Choroid plexus epithelial cell (primary cell): Measurements from ENCODE around the gene WFDC2.

Experiments
- DNase-seq: peaks from one replicate; pipeline ENCODE4 v3.0.0-alpha.2; 2010; ENCODE audit warnings: low read depth
- H3K4me3 ChIP-seq: 2 replicates; pipeline ENCODE4 v1.5.1; 2011; ENCODE audit warnings: low read depth, mild to moderate bottlenecking, control low read depth, low read length, moderate library complexity
- TF ChIP-seq, protein P1 (sequence below): conservative IDR thresholded peaks from 2 replicates; pipeline ENCODE4 v1.5.1; 2011; ENCODE audit warnings: low read depth, mild to moderate bottlenecking, control low read depth, inconsistent platforms, low read length, moderate library complexity

Gene WFDC2

DNA sequence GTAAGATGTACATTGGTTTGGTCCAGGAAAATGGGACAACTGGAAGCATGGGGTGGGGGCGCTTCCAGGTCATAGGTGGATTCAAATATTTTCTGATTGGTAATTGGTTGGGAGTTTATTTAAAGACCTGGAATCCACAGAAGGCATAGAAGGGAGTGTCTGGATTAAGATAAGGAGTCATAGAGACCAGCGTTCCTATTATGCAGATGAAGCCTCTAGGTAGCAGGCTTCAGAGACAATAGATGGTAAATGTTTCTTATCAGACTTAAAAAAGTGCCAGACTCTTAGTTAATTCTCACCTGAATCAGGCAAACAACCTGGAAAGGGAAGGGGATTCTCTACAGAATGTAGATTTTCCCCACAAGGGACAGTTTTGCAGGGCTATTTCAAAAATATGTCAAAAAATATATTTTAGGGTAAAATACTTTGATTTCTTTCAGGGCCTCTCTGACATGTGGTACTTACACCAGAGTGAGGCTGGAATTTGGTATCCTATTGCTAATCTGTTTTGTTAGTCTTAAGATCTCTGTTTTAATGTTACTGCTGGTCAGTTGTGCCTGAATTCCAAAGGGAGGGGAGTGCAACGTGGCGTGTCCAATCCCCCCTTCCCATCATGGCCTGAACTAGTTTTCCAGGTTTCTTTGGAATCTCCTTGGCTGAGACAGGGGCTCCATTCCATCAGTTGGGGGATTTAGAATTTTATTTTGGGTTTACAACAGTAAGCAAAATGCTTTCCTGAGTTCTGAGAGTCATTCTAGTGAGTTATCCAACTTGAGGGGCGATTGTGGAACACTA is 28.5 kb upstream of the WFDC2 start:
- DNase-seq, result no peak
- no peak overlapping the region for H3K4me3 ChIP-seq
- TF ChIP-seq, protein P1, sequence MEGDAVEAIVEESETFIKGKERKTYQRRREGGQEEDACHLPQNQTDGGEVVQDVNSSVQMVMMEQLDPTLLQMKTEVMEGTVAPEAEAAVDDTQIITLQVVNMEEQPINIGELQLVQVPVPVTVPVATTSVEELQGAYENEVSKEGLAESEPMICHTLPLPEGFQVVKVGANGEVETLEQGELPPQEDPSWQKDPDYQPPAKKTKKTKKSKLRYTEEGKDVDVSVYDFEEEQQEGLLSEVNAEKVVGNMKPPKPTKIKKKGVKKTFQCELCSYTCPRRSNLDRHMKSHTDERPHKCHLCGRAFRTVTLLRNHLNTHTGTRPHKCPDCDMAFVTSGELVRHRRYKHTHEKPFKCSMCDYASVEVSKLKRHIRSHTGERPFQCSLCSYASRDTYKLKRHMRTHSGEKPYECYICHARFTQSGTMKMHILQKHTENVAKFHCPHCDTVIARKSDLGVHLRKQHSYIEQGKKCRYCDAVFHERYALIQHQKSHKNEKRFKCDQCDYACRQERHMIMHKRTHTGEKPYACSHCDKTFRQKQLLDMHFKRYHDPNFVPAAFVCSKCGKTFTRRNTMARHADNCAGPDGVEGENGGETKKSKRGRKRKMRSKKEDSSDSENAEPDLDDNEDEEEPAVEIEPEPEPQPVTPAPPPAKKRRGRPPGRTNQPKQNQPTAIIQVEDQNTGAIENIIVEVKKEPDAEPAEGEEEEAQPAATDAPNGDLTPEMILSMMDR, result no peak

- DNase-seq, result no peak
- TF ChIP-seq, protein P1, result no peak
Observed at GRCh38 chr20:45441746-45442145, 27.8 kb upstream of the WFDC2 start.

DNA sequence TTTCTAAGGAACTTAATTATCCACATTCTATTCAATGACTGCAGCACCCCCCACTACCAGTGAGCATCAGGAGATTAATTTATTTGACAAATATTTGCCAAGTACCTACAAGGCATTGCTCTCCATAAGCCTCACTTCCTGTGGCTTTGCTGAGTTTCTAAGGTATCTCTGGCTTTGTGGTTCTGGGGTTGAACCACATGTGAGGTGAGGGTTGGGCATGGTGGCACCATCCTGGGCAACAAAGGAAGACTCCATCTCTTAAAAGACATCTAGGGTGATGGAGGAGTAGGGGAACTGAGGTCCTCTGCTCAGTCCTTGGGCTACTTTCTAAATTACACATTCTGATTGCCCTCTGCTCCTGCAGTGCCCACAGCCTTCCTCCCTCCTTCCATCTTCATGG is 25.5 kb upstream of the WFDC2 start:
- H3K4me3 ChIP-seq, result no peak overlapping the region
- no peak for DNase-seq
- TF ChIP-seq, protein P1, result no peak

More at GRCh38 chr20:45441746-45442145, 27.8 kb upstream of the WFDC2 start:
- H3K4me3 ChIP-seq, result no peak overlapping the region

DNA sequence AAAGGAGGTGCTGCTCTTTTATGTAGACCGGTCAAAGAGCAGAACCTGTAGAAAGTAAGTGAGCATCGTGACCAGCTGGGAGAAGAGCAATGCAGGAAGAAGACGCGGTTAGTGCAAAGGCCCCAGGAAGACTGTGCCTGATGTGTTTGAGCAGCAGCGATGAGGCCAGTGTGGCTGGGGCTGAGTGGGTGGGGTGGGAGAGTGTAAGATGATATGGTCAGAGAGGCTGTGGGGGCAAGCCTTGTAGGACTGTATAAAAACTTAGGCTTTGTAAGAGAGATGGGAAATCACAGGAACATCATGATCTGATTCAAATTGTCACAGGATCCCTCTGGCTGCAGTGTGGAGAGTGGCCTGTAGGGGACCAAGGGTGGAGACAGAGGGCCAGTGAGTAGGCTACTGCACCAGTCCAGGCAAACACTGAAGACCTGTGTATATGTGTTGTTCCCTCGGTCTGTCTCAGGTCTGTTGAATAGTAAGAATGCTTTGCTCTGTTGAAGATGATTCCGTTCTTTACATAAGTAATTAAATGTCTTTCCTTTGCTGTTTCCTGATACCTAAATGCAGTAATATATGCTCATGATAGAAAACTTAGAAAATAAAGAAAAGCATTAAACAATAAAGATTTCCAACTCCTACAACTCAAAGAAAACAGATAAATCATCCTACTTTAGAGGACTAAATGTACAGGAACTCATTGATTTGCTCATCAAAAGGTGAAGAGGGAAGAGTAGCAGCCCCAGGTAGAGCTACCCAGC is 23.6 kb upstream of the WFDC2 start:
- TF ChIP-seq, protein P1, result peak; percentile 65
- no peak overlapping the region for H3K4me3 ChIP-seq
- DNase-seq, result peak; percentile 39

DNA sequence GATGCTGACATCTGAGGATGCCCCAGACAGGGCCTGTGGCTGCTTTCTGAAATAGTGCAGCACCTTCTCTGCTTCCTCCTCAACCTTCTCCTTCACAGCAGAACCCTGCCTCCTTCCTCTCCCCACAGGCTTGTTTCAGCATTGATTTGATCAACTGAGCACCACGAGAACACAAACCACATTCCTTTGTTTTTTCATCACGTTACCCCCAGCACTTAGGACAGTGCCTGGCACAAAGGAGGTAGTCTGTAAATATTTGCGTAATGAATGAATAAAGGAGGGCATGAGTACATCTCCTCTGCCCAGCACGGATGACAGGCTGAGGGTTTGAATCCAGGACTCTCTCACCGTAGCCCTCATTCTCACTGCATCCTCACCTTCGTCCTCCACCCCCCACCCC is 21.3 kb upstream of the WFDC2 start:
- H3K4me3 ChIP-seq, result no peak overlapping the region
- TF ChIP-seq, protein P1, result no peak
- no peak for DNase-seq

DNA sequence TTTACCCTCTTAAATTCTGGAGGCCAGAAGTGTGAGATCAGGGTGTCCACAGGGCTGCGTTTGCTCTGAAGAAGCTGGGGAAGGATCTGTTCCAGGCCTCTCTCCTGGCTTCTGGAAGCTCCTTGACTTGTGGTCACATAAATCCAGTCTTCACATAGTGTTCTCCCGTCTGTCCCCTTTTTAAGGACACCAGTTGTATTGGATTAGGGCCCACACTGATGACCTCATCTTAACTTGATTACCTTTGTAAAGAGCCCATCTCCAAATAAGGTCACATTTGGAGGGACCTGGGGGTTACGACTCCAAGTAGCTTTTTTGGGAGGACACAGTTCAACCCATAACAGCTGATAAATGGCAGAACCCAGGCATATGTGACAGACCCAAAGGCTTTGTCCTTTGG is 20.0 kb upstream of the WFDC2 start:
- no peak overlapping the region for H3K4me3 ChIP-seq
- no peak for DNase-seq
- TF ChIP-seq, protein P1, result no peak
